Parathyroid adenoma (tissue), 2 donors: ENCODE measurements around the gene UBE2E1.

ENCODE experiments used
- H2AFZ ChIP-seq: fragments of 300-600 bp; sonication (generic); one replicate; pipeline ENCODE4 v1.7.0; 2017; ENCODE audit warnings: antibody characterized with exemption, mild to moderate bottlenecking
- H3K27ac ChIP-seq: fragments of 300-600 bp; sonication (generic); one replicate; pipeline ENCODE4 v1.7.0; 2017
- H3K27me3 ChIP-seq: fragments of 300-600 bp; sonication (generic); one replicate; pipeline ENCODE4 v1.7.0; 2017; ENCODE audit warnings: low read length; ENCODE audit not compliant: control insufficient read depth, insufficient read depth
- H3K36me3 ChIP-seq: fragments of 300-600 bp; sonication (generic); one replicate; pipeline ENCODE4 v1.7.0; 2017; ENCODE audit warnings: low read length; ENCODE audit not compliant: control insufficient read depth, insufficient read depth
- H3K4me1 ChIP-seq: fragments of 300-600 bp; sonication (generic); one replicate; pipeline ENCODE4 v1.7.0; 2017; ENCODE audit warnings: control low read depth
- H3K4me2 ChIP-seq: fragments of 300-600 bp; sonication (generic); one replicate; pipeline ENCODE4 v1.7.0; 2017; ENCODE audit warnings: low read length
- H3K4me3 ChIP-seq: fragments of 300-600 bp; sonication (generic); one replicate; pipeline ENCODE4 v1.7.0; 2017; ENCODE audit warnings: low read depth, low read length
- H3K79me2 ChIP-seq: fragments of 300-600 bp; sonication (generic); one replicate; pipeline ENCODE4 v1.7.0; 2017; ENCODE audit warnings: control low read depth
- H3K9ac ChIP-seq: fragments of 300-600 bp; sonication (generic); one replicate; pipeline ENCODE4 v1.7.0; 2017; ENCODE audit warnings: mild to moderate bottlenecking
- H3K9me3 ChIP-seq: fragments of 300-600 bp; sonication (generic); one replicate; pipeline ENCODE4 v1.7.0; 2017; ENCODE audit warnings: low read length; ENCODE audit not compliant: control insufficient read depth
- TF ChIP-seq, protein P1 (sequence below): fragments of 300-600 bp; sonication (generic); IDR thresholded peaks from one replicate; pipeline ENCODE4 v1.7.0; 2017; ENCODE audit warnings: antibody characterized with exemption, mild to moderate bottlenecking
- donor health status: primary hyperparathyroidism.

UBE2E1 gene

DNA sequence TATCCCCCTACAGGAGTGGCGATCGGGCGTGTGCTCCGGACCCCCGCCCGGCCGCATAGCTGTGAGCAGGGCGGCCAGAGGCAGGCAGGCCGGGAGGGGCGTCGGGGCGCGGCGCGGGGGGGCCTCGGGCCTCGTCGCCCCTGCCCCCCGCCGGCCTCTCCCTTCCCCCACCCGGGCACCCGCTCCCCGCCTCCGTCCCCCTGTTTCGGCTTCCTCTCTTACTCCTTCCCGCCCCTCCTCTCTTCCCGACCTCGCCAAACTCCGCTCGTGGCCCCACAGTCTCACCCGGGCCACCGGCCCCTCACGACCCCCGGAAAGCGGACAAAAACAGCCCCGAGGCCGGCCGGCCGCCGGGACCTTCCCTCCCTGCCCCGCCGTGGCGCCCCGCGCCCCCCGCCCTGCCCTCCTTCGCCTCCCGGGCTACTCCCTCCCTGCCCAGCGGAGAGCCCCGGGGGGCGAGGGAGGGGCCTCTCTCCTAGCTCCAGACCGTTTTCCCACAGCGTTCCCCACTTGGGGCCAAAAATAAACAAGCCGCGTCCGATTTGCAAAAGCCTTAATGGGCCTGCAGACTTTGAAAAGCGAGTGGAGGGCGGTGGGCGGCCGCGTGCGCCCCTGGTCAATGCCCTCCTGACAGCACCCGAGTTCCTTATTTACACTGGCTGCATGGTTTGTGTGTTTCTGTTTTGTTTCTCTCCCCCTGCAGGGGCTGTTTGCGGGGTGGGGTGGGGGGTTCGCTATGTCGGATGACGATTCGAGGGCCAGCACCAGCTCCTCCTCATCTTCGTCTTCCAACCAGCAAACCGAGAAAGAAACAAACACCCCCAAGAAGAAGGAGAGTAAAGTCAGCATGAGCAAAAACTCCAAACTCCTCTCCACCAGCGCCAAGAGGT lies 1.0 kb downstream of the UBE2E1 start:
- no peaks in the 10 kb centered on the region for H3K36me3 ChIP-seq
- H3K4me1 ChIP-seq = no peaks in the 10 kb centered on the region
- no peaks in the 10 kb centered on the region for H3K79me2 ChIP-seq
- TF ChIP-seq, protein P1, sequence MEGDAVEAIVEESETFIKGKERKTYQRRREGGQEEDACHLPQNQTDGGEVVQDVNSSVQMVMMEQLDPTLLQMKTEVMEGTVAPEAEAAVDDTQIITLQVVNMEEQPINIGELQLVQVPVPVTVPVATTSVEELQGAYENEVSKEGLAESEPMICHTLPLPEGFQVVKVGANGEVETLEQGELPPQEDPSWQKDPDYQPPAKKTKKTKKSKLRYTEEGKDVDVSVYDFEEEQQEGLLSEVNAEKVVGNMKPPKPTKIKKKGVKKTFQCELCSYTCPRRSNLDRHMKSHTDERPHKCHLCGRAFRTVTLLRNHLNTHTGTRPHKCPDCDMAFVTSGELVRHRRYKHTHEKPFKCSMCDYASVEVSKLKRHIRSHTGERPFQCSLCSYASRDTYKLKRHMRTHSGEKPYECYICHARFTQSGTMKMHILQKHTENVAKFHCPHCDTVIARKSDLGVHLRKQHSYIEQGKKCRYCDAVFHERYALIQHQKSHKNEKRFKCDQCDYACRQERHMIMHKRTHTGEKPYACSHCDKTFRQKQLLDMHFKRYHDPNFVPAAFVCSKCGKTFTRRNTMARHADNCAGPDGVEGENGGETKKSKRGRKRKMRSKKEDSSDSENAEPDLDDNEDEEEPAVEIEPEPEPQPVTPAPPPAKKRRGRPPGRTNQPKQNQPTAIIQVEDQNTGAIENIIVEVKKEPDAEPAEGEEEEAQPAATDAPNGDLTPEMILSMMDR = no peak
- H2AFZ ChIP-seq = peak overlapping the region; percentile 74
- H3K9me3 ChIP-seq = no peaks in the 10 kb centered on the region
- H3K27ac ChIP-seq = peak overlapping the region; percentile 50
- H3K4me2 ChIP-seq = peak overlapping the region; percentile 89
- peak overlapping the region; percentile 14 for H3K9ac ChIP-seq
- H3K4me3 ChIP-seq = peak overlapping the region; percentile 77
- no peaks in the 10 kb centered on the region for H3K27me3 ChIP-seq

DNA sequence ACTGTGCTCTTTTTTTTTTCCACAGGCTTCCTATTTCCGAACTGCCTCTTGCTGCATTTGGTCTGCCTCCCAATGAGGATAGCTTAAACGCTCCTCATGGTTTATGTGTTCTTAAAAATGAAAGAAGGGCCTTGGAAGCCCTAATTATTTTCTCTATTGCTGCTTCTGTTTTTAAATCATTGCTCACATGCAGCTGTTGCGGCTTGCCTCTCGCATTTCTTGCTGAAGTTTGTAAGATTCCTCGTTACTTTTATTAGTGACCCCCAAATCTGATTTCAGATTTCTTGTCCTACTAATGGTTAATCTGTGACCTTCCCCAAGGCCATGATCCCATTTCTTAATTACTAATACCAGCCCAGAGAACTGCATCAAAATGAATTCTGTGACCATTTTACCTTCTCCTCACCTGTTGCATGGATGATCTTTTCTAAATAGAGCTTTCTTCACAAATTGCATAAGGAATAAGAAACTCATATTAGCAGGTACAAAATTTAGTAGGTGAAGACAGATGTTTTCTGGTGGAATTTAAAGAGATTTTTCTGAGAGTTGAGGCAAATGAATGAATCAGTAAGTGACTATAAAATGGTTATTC lies 1.8 kb downstream of the UBE2E1 start:
- TF ChIP-seq, protein P1 = no peak
- H3K4me1 ChIP-seq = no peaks in the 10 kb centered on the region
- H3K9me3 ChIP-seq = no peaks in the 10 kb centered on the region
- no peaks in the 10 kb centered on the region for H3K36me3 ChIP-seq
- H2AFZ ChIP-seq = no peak overlapping the region
- peak overlapping the region; percentile 89 for H3K4me2 ChIP-seq
- no peaks in the 10 kb centered on the region for H3K27me3 ChIP-seq
- no peak overlapping the region for H3K27ac ChIP-seq
- no peaks in the 10 kb centered on the region for H3K79me2 ChIP-seq
- H3K4me3 ChIP-seq = peak overlapping the region; percentile 77
- H3K9ac ChIP-seq = no peak overlapping the region

DNA sequence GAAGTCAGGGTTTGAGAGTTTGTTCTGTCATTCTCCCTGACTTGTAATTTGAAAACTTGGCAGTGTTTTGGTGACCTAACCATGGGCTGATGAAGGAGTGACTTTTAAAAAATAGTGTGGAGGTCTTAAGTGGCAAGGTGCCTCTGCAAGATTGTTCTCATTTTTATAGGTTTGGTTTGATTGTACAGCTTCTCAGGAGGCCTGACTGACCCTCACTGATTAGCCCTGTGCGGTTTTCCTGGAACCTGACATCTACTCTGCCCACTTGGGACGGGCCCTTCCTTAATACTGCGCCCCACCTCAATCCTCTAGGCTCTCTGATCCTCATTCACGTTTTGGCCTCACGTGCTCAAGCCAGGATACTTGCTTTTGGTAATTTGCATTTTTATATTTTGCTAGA lies 2.8 kb downstream of the UBE2E1 start:
- H3K27ac ChIP-seq = no peak overlapping the region
- H3K36me3 ChIP-seq = no peaks in the 10 kb centered on the region
- no peaks in the 10 kb centered on the region for H3K9me3 ChIP-seq
- no peak overlapping the region for H3K4me2 ChIP-seq
- no peaks in the 10 kb centered on the region for H3K27me3 ChIP-seq
- H3K9ac ChIP-seq = no peak overlapping the region
- TF ChIP-seq, protein P1 = no peak
- no peaks in the 10 kb centered on the region for H3K4me1 ChIP-seq
- peaks cover 1% of the 10 kb centered on the region for H3K79me2 ChIP-seq
- no peak overlapping the region for H3K4me3 ChIP-seq
- no peak overlapping the region for H2AFZ ChIP-seq

DNA sequence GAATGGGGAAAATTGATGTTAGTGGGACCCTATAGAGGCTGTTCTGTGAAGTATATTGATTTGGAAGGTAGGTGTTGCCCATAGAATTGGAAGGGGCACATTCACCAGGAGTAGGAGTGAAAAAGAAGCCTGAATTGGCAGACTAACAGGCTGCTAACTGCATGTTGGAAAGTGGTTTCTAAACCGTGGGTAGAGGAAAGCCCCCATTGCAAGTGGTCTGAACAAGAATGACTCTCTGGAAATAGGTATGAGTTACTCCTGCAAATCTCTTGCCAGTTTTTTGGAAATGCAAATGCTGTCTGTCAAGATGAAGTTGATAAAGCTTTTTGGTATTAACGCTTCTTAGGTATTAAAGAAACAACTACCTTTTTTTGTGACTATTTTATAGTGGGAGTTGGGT lies 3.5 kb downstream of the UBE2E1 start:
- Histone ChIP-seq H3K9ac (no peak overlapping the region), H3K27ac (no peak overlapping the region), H3K9me3 (no peaks in the 10 kb centered on the region), H3K36me3 (no peaks in the 10 kb centered on the region), H3K79me2 (peaks cover 7% of the 10 kb centered on the region), H3K4me2 (peak overlapping the region; percentile 11), H3K27me3 (no peaks in the 10 kb centered on the region), H2AFZ (no peak overlapping the region), H3K4me3 (no peak overlapping the region), H3K4me1 (no peaks in the 10 kb centered on the region)
- TF ChIP-seq, protein P1 = no peak
